Mesothelial cell of epicardium (in vitro differentiated cells): Measurements from ENCODE around the gene NFASC. TPM values are rescaled to one million over a fixed set of nuclear protein-coding genes. Genes with fewer than 3 reads are reported as not detected.
A peak's percentile ranks its signal among the peaks of the same experiment; 100 is the strongest.

Experiments used
- DNase-seq, 2 experiments: peaks; one replicate each; pipeline ENCODE4 v3.0.0; 2021; ENCODE audit warnings: low spot score in 2 of 2; ENCODE audit not compliant: unreplicated experiment in 2 of 2
- H3K27ac Mint-ChIP-seq: 2 replicates; pipeline ENCODE4 v1.8.0; 2021; ENCODE audit warnings: mixed read lengths
- H3K27me3 Mint-ChIP-seq: 2 replicates; pipeline ENCODE4 v1.8.0; 2021; ENCODE audit warnings: low read depth, mixed read lengths
- H3K36me3 Mint-ChIP-seq: 2 replicates; pipeline ENCODE4 v1.8.0; 2021; ENCODE audit warnings: mixed read lengths
- H3K4me1 Mint-ChIP-seq: 2 replicates; pipeline ENCODE4 v1.8.0; 2021; ENCODE audit warnings: mixed read lengths
- H3K4me3 Mint-ChIP-seq: 2 replicates; pipeline ENCODE4 v1.8.0; 2021; ENCODE audit warnings: mild to moderate bottlenecking, moderate library complexity, mixed read lengths
- H3K9me3 Mint-ChIP-seq: 2 replicates; pipeline ENCODE4 v1.8.0; 2021; ENCODE audit warnings: mixed read lengths
- total RNA-seq: library from RNA; stranded (reverse); gene quantifications from 3 replicates; pipeline ENCODE4 v1.2.1, GENCODE V29; 2021
- TF ChIP-seq, protein P1 (sequence below): fragments of 200-600 bp; sonication (generic); IDR thresholded peaks from one replicate; pipeline ENCODE4 v1.5.0; 2021; ENCODE audit warnings: antibody characterized with exemption; ENCODE audit not compliant: unreplicated experiment

NFASC gene
- total RNA-seq, 1 donor from 2014 or later = 0.72 TPM

DNA sequence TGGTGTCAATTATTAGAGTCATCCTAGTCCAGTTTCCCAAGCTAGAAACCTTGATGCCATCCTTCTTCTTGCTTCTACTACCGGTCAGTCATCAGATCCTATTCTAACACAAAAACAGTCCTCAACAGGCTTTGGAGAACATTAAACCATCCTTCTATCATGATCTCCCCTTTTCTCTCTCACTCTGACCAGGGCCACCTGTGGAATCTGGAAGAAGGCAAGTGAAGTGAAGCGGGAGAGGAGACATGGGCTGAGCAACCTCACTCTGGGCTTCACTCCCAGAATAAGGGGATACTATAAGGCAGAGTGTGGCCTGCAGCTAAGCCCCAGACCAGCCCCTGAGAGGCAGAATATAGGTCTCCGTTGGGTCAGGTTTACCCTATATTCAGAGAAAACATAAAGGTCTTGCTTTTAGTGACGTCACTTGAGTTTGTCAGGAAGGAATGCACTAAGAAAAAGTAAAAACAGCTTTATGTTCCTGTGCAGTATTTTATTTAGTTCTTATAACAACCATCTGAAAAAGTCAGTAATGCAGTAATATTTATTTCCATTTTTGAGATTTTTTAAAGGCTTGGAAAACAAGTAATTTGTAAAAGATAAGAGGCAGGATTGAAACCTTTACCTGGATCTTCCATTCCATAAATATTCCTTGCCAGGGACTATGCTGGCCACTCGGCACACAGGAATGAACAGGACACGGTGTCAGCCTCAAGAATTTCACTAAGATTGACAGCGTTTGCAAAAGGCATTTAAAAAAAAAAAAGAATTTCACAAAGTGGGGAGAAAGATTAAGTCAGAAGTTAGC lies 61.3 kb downstream of the NFASC start:
- Mint-ChIP-seq H3K4me3 (no peak overlapping the region), H3K27me3 (peaks cover 6% of the 10 kb centered on the region), H3K36me3 (no peaks in the 10 kb centered on the region), H3K27ac (no peak overlapping the region), H3K4me1 (no peaks in the 10 kb centered on the region), H3K9me3 (no peaks in the 10 kb centered on the region)
- TF ChIP-seq, protein P1, sequence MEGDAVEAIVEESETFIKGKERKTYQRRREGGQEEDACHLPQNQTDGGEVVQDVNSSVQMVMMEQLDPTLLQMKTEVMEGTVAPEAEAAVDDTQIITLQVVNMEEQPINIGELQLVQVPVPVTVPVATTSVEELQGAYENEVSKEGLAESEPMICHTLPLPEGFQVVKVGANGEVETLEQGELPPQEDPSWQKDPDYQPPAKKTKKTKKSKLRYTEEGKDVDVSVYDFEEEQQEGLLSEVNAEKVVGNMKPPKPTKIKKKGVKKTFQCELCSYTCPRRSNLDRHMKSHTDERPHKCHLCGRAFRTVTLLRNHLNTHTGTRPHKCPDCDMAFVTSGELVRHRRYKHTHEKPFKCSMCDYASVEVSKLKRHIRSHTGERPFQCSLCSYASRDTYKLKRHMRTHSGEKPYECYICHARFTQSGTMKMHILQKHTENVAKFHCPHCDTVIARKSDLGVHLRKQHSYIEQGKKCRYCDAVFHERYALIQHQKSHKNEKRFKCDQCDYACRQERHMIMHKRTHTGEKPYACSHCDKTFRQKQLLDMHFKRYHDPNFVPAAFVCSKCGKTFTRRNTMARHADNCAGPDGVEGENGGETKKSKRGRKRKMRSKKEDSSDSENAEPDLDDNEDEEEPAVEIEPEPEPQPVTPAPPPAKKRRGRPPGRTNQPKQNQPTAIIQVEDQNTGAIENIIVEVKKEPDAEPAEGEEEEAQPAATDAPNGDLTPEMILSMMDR = no peak
- peak in 1 of 2 experiments; percentile 1 for DNase-seq

DNA sequence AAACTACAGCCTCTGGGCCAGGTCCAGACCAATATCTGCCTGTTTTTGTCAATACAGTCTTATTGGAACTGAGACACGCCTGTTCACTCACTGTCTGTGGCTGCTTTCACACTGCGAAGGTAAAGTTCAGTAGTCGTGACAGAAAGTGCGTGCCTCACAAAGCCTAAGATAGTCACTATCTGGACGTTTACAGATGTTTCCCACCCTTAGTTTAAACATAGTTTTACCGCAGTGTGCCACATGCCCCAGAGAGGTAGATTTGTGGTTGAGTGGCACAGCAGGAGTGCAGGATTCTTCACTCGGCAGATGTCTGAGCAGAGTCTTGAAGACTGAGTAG lies 61.9 kb downstream of the NFASC start:
- H3K27ac Mint-ChIP-seq = no peak overlapping the region
- DNase-seq = no peak
- H3K27me3 Mint-ChIP-seq = peaks cover 11% of the 10 kb centered on the region
- H3K4me3 Mint-ChIP-seq = no peak overlapping the region
- TF ChIP-seq, protein P1 = no peak
- H3K9me3 Mint-ChIP-seq = no peaks in the 10 kb centered on the region
- H3K36me3 Mint-ChIP-seq = no peaks in the 10 kb centered on the region
- no peaks in the 10 kb centered on the region for H3K4me1 Mint-ChIP-seq

DNA sequence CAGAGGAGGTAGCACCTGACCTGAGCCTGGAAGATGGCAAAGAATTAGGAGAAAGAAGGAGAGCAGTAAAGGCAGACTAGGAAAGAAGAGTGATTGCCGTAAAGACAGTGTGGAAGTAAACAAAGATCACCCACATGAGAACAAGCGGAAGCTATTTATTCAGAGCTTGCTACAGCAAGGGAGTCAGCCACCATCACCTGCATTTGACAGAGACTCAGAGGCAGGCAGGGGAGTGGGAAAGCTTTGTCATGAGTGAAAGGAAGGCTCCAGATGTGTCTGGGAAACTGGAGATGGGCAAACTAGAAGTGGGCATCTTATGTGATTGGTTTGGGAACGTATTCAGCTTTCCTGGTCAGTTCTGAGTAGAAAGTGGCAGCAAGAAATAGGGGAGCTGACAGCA lies 64.5 kb downstream of the NFASC start:
- Mint-ChIP-seq H3K27me3 (peaks cover 32% of the 10 kb centered on the region), H3K27ac (no peak overlapping the region), H3K9me3 (no peaks in the 10 kb centered on the region), H3K36me3 (no peaks in the 10 kb centered on the region), H3K4me1 (no peaks in the 10 kb centered on the region), H3K4me3 (no peak overlapping the region)
- DNase-seq = no peak
- TF ChIP-seq, protein P1 = no peak

DNA sequence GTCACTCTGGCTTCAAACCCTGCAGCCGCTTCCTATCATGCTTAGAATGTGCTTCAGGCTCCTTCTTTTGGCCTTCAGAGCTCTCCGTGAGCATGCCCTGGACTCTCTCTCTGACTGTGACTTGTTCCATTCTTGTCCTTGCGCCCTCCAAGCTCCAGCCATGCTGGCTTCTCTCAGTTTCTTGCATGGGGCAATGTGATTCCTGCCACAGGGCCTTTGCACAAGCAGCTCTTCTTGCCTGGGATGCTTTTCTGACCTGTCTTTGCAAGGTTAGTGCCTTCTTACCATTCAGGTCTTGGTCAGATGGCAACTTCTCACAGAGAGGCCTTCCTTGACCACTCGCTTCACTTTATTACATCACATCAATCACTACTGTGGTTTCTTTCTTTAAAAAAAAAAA lies 66.1 kb downstream of the NFASC start:
- H3K36me3 Mint-ChIP-seq = no peaks in the 10 kb centered on the region
- TF ChIP-seq, protein P1 = no peak
- no peak for DNase-seq
- H3K27me3 Mint-ChIP-seq = peaks cover 32% of the 10 kb centered on the region
- no peak overlapping the region for H3K27ac Mint-ChIP-seq
- no peak overlapping the region for H3K4me3 Mint-ChIP-seq
- H3K9me3 Mint-ChIP-seq = no peaks in the 10 kb centered on the region
- no peaks in the 10 kb centered on the region for H3K4me1 Mint-ChIP-seq

DNA sequence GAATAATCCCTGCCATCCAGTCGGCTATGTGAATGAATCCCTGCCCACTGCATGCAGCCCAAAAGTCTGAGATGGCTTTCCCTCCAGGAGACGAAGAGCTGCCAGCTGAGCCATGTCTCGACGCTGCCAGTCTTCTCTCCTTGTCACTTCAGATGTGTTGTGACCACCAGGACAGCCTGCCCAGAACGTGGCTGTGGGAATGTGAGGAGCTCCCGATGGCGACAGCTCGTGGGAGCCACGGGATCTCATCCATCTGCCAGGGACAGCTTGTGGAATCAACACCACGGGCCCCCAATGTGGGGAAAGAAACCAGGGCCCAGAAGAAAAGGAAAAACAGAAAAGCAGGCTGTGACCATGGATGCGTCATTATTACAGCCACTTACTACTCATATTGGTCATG lies 67.2 kb downstream of the NFASC start:
- H3K9me3 Mint-ChIP-seq = no peaks in the 10 kb centered on the region
- TF ChIP-seq, protein P1 = no peak
- H3K36me3 Mint-ChIP-seq = no peaks in the 10 kb centered on the region
- no peak for DNase-seq
- H3K27me3 Mint-ChIP-seq = peaks cover 36% of the 10 kb centered on the region
- no peak overlapping the region for H3K4me3 Mint-ChIP-seq
- no peak overlapping the region for H3K27ac Mint-ChIP-seq
- H3K4me1 Mint-ChIP-seq = no peaks in the 10 kb centered on the region
